ENCODE results near the gene KCNN4.
"Not testable (repeated sequence)": the region's sequence is repeated elsewhere in the genome, so short reads cannot be mapped to it uniquely, and the experiment has no call there.

KCNN4 gene

GRCh38 chr19:43765109-43765876 is 15.5 kb downstream of the KCNN4 start:
- H3K4me3 ChIP-seq (ENCODE audit: low read depth, low read length) = no peak overlapping the region
- ChIA-PET POLR2A (interaction anchor here (0.7 to 2.5 kb wide), 6 partner anchors 10 to 96 kb away, joined by 4 to 18 read pairs (median 4); partner anchors contain the start of genes PLAUR and SMG9), CTCF (interaction anchor here (0.7 to 16.5 kb wide), 9 partner anchors 10 to 95 kb away, joined by 4 to 203 read pairs (median 17); partner anchors contain the start of genes KCNN4, PLAUR and SMG9)
- TF ChIP-seq CTCF (IDR thresholded peaks at IDR 0.05; ENCODE audit: insufficient read depth, low read length, missing control alignments) = no peak
- DNase-seq (ENCODE audit: low read depth, low spot score) = peak; percentile 87

- H3K4me3 ChIP-seq (ENCODE audit: low read depth, low read length) = not testable (repeated sequence)
- POLR2A ChIA-PET = interaction anchor here (0.7 to 2.5 kb wide), 6 partner anchors 10 to 95 kb away, joined by 4 to 18 read pairs (median 4); partner anchors contain the start of genes PLAUR and SMG9
These were observed 16.1 kb downstream of the KCNN4 start for GRCh38 chr19:43764684-43765083.

GRCh38 chr19:43763473-43763939 is 17.3 kb downstream of the KCNN4 start:
- no peak for TF ChIP-seq CTCF (IDR thresholded peaks at IDR 0.05; ENCODE audit: insufficient read depth, low read length, missing control alignments)
- no peak for DNase-seq (ENCODE audit: low read depth, low spot score)
- POLR2A ChIA-PET = interaction anchor here (0.6 to 1.4 kb wide), 5 partner anchors 9 to 96 kb away, joined by 3 to 6 read pairs (median 4); partner anchors contain the start of gene SMG9
- CTCF ChIA-PET = interaction anchor here (0.8 to 16.5 kb wide), 6 partner anchors 8 to 169 kb away, joined by 3 to 203 read pairs (median 16); partner anchors contain the start of gene SMG9
- H3K4me3 ChIP-seq (ENCODE audit: low read depth, low read length) = no peak overlapping the region

More at GRCh38 chr19:43764684-43765083, 16.1 kb downstream of the KCNN4 start:
- not testable (repeated sequence) for DNase-seq (ENCODE audit: low read depth, low spot score)
- CTCF ChIA-PET = interaction anchor here (1.4 to 16.5 kb wide), 8 partner anchors 9 to 95 kb away, joined by 4 to 203 read pairs (median 20); partner anchors contain the start of genes KCNN4, PLAUR and SMG9

GRCh38 chr19:43762814-43763213 is 18.0 kb downstream of the KCNN4 start:
- ChIA-PET POLR2A (interaction anchor here (0.9 to 1.4 kb wide), 2 partner anchors 8 to 94 kb away, joined by 3 to 4 read pairs; partner anchors contain the start of gene SMG9), CTCF (interaction anchor here (0.9 to 16.5 kb wide), 6 partner anchors 10 to 168 kb away, joined by 3 to 203 read pairs (median 16); no protein-coding TSS in a partner anchor)
- no peak for DNase-seq (ENCODE audit: low read depth, low spot score)
- no peak overlapping the region for H3K4me3 ChIP-seq (ENCODE audit: low read depth, low read length)
- no peak for TF ChIP-seq CTCF (IDR thresholded peaks at IDR 0.05; ENCODE audit: insufficient read depth, low read length, missing control alignments)

DNA sequence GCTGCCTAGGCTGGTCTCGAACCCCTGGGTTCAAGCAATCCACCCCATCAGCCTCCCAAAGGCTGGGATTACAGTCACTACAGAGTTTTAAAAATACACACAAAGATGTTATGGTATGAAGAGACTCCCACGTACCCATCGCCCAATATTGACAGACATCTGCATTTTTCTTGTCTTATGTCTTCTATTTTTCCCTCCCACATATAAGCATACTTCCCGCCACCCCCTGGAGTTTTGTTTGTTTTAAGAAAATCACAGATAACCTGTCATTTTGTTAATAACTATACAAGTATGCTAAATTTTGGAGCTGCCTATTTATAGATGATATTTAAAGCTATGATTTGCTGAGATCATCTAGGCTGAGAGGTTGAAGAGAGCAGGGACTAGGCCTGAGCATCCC is 19.8 kb downstream of the KCNN4 start:
- TF ChIP-seq CTCF (IDR thresholded peaks at IDR 0.05; ENCODE audit: insufficient read depth, low read length, missing control alignments) = no peak
- H3K4me3 ChIP-seq (ENCODE audit: low read depth, low read length) = no peak overlapping the region
- no peak for DNase-seq (ENCODE audit: low read depth, low spot score)
- ChIA-PET CTCF (interaction anchor here (1.4 to 16.5 kb wide), 7 partner anchors 7 to 166 kb away, joined by 4 to 203 read pairs (median 8); partner anchors contain the start of gene KCNN4), POLR2A (no interaction called here)

DNA sequence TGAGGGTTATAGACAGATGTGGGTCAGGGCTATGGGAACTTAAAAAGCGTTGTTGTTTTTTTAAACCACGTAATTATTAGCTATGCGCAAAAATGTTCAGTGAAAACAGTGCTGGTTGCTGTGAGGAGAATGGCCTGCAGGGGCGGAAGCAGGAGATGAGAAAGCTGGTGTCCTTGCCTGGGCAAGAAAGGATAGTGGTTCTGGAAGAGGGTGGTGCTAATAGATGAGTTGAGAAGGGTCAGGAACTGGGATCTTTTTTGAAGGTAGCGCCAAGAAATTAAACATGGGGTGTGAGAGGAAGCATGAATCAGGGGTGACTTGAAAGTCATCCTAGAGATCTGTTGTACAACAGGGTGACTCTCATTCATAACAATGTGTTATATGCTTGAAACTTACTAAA is 21.3 kb downstream of the KCNN4 start:
- DNase-seq (ENCODE audit: low read depth, low spot score) = no peak
- TF ChIP-seq CTCF (IDR thresholded peaks at IDR 0.05; ENCODE audit: insufficient read depth, low read length, missing control alignments) = peak; percentile 60
- H3K4me3 ChIP-seq (ENCODE audit: low read depth, low read length) = no peak overlapping the region
- ChIA-PET POLR2A (interaction anchor here (1.0 kb wide), 1 partner anchor 91 kb away, joined by 3 read pairs; no protein-coding TSS in a partner anchor), CTCF (interaction anchor here (1.1 to 16.5 kb wide), 8 partner anchors 9 to 91 kb away, joined by 3 to 203 read pairs (median 6); partner anchors contain the start of gene KCNN4)

Measured in AG04449 (cell line).